Muscle of arm (tissue), 12 donors: ENCODE measurements around the gene PSMB11. TPM values are rescaled to one million over a fixed set of nuclear protein-coding genes. Genes with fewer than 3 reads are reported as not detected.
"Not testable (repeated sequence)": the region's sequence is repeated elsewhere in the genome, so short reads cannot be mapped to it uniquely, and the experiment has no call there.

ENCODE experiments used
- DNase-seq: peaks from one replicate; pipeline ENCODE4 v3.0.0-alpha.2; 2013
- polyA plus RNA-seq, 12 donors: library from polyadenylated mRNA; unstranded; fragments of 120-200 nt; gene quantifications; one replicate each; pipeline ENCODE4 v1.2.1, GENCODE V29; 2013; ENCODE audit not compliant: insufficient read length in 12 of 12

The PSMB11 gene
- polyA plus RNA-seq, 12 donors, result not detected

GRCh38 chr14:23013054-23013748 is 28.8 kb upstream of the PSMB11 start:
- no peak for DNase-seq

- not testable (repeated sequence) for DNase-seq
Measured at GRCh38 chr14:23013749-23014054, 28.3 kb upstream of the PSMB11 start.

DNA sequence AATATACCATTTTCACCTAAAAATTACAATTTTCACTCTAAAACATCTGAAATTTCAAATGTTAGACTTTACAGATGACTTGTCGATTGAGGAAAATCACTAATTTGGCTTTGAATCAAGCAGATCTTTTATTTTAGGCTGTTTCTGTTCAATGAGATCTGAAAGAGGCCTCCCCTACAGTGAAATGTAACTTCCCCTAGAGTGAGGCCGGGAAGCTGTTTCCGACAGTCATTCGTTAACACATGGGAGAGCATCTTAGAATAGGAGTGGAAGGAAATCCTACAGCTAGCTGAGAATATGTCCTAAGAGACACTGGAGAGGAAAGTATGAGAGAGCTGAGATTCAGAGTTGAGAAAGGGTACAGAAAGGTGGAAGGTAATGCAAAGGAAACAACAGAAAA is 26.4 kb upstream of the PSMB11 start:
- DNase-seq, result no peak

- DNase-seq, result no peak
Measured at GRCh38 chr14:23017091-23017490, 24.9 kb upstream of the PSMB11 start.

GRCh38 chr14:23018107-23018506 is 23.9 kb upstream of the PSMB11 start:
- DNase-seq, result no peak

DNA sequence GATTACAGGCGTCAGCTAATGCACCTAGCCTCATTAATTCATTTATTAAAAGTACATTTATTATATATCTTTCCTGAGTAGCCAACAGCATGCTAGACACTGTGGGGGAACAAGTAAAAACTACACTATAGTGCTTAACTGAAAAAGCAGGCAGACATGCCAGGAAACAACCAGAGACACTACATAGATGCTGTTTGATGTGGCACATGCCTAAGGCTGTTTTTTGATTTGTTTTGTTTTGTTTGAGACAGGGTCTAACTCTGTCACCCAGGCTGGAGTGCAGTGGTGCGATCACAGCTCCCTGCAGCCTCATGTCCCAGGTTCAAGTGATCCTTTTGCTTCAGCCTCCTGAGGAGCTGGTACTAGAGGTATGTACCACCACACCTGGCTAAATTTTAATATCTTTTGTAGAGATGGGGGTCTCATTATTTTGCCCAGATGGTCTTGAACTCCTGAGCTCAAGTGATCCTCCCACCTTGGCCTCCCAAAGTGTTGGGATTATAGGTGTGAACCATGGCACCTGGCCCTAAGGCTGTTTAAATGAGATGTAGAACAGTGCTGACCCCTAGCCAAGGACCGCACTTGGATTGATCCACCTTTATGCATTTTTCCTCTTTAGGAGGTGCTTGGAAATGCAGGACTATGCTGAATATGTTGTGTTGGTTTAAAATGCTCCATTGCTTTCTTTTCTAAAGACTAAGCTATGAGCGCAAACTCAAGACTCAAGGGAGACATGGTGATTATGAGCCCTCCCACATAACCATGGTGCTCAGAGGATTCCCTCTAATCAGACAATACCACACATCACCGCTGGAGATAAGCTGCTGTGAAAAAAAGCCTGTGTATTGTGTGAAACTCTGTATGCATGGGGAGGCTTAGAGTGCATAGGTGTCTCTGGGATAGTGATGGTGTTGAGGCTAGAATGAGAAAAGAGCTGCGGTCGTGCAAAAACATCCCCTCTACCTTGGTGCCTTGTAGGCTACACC is 21.6 kb upstream of the PSMB11 start:
- no peak for DNase-seq

GRCh38 chr14:23021434-23021833 is 20.6 kb upstream of the PSMB11 start:
- no peak for DNase-seq

- DNase-seq, result no peak
Measured at GRCh38 chr14:23021889-23022442, 20.0 kb upstream of the PSMB11 start.

DNA sequence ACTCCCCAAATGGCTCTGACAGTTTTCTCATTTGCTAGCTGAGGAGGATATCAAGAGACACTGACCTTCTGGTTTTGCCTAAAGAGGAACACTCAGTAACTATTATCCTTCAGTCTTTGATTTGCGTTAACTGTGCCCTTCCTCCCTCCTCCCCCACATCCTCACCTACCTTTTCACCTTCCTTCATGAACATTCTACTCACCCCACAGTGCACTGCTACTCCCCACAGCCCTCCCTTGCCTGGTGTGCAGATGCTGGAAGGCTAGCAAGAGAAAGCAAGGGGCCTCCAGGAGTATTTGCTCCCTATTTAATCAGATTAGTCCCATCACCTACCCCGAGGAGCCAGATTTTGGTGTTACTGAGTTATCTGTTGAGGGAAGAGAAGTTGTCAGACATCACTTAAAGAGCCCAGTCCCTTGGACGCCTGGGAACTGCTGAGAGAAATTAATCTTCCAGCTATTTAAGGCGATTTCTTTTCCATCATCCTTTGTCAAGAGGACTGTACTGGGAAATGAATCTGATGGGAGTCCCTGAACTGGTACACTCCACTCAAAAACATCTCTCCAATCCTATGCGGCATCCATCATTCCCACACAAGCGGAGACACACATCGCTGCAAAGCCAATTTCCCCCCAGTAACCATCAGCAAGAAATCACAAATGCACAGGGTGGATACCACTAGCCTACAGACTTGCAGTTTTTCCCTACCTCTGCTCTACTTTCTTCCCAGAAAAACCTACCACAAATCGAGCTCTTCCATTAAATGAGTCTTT is 18.8 kb upstream of the PSMB11 start:
- DNase-seq, result no peak

- no peak for DNase-seq
Measured at GRCh38 chr14:23023795-23024152, 18.2 kb upstream of the PSMB11 start.

GRCh38 chr14:23024612-23025075 is 17.4 kb upstream of the PSMB11 start:
- DNase-seq, result no peak

DNA sequence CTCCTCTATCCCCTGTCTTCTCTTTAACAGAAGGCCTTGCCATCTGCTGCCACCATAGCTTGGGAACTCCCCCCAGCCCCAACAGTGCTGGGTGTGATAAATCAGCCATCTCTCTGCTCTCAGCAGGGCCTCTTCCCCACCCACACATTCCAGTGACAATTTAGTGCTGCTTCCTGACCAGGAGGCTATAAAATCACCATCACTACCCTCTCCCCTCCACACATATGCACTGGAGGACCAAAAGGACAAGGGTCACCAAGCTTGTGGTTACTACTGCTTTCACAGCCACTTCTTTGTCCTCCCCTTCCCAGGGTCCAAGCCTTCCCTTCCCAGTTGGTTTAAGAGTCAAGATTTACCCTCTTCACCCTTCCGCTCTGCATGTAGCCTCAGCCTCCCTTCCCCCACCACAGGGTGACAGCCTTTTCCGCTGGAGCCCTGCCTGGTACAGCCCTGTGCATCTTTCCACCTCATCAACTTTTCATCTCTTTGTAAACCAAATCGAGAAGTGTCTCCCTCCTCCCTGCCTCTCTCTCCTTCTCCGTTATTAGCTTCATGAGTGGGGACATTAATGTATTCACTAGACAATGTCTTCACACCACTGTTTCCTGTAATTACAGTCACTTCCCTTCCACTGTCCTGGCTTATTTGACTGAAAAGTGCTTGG is 16.7 kb upstream of the PSMB11 start:
- DNase-seq, result no peak

DNA sequence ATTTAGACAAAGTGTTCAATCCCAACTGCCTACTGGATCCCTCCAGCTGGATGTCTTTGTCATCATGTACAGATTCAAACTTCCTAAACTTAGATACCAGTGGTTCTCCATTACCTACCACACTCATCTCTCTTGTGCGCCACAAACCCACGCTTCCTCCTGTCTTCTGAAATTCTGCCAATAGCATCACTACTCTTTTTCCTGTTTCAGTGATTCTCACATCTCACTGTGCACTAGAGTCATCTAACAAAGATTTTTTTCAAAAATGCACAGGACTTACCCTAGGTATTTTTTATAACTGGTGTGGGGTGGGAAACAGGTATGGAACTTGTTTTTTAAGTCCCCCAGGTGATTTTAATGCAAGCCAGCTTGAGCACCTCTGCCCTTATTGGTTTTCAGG is 13.2 kb upstream of the PSMB11 start:
- no peak for DNase-seq

- no peak for DNase-seq
Measured at GRCh38 chr14:23030936-23031335, 11.1 kb upstream of the PSMB11 start.

DNA sequence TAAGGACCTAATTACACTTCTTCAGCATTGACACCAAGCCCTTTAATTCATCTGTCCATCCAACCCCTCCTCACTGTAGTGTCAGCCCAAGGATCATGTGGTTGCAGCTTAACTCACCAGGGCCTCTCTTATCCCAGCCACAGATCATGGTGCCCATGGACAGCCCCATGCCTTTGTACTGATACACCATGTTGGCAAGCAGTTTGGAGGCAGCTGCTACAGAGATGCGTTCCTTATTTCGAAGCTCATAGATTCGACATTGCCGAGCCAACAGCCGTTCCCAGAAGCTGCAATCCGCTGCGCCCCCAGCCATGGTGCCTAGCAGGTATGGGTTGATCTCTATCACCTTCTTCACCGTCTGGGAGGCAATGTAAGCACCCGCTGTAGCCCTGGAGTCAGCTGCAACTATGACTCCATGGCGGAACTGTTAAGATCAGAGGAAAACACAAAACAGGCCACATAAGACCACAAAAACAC is 8.7 kb upstream of the PSMB11 start:
- no peak for DNase-seq

GRCh38 chr14:23033801-23034497 is 8.1 kb upstream of the PSMB11 start:
- no peak for DNase-seq

- peak; percentile 95 for DNase-seq
Measured at GRCh38 chr14:23034498-23035302, 7.3 kb upstream of the PSMB11 start, which contains the start of gene PSMB5. PSMB5 (minus strand) TSS chr14:23034900; CDS start chr14:23034881, 19 bp downstream.

GRCh38 chr14:23035303-23036144 is 6.5 kb upstream of the PSMB11 start:
- DNase-seq, result no peak

DNA sequence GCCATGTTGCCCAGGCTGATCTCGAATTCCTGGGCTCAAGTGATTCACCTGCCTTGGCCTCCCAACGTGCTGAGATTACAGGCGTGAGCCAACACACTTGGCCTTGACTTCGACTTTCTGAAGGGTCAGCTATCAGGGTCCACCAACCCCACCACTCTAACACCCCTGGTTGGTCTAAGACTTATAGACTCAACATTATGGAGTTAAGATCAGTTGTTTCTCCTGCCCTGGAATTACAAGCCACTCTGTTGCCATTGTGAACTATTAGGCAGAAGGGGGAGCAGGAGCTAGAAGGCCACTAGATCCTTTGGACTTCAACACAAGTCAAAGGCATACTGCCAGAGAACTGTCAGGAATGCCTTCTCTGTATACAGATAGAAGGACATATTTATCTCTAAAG is 1.9 kb upstream of the PSMB11 start:
- DNase-seq, result no peak
